DMS153 (cell line): Measurements from ENCODE around the gene CCNL2.
"Not testable (repeated sequence)": the region's sequence is repeated elsewhere in the genome, so short reads cannot be mapped to it uniquely, and the experiment has no call there.

ENCODE experiments used
- DNase-seq: peaks from one replicate; lab custom pipeline; 2025; lab: John Stamatoyannopoulos, UW

CCNL2 gene

GRCh38 chr1:1399872-1400575 is 889 bp upstream of the CCNL2 start:
- no peak for DNase-seq

GRCh38 chr1:1398677-1399186 is 403 bp downstream of the CCNL2 start:
- DNase-seq, result no peak

- no peak for DNase-seq
These were observed 1.2 kb downstream of the CCNL2 start for GRCh38 chr1:1397839-1398523.

- DNase-seq, result no peak
These were observed 4.0 kb downstream of the CCNL2 start for GRCh38 chr1:1395166-1395565.

GRCh38 chr1:1394116-1394515 is 5.0 kb downstream of the CCNL2 start:
- DNase-seq, result no peak

GRCh38 chr1:1393428-1393827 is 5.7 kb downstream of the CCNL2 start:
- no peak for DNase-seq

GRCh38 chr1:1393014-1393413 is 6.1 kb downstream of the CCNL2 start:
- DNase-seq, result no peak

- no peak for DNase-seq
These were observed 7.9 kb downstream of the CCNL2 start for GRCh38 chr1:1391225-1391624.

GRCh38 chr1:1390675-1391074 is 8.5 kb downstream of the CCNL2 start:
- no peak for DNase-seq

- no peak for DNase-seq
These were observed 11.1 kb downstream of the CCNL2 start for GRCh38 chr1:1388078-1388472.

- DNase-seq, result no peak
These were observed 11.7 kb downstream of the CCNL2 start for GRCh38 chr1:1387098-1388077.

- DNase-seq, result no peak
These were observed 13.2 kb downstream of the CCNL2 start for GRCh38 chr1:1385931-1386330.

- DNase-seq, result not testable (repeated sequence)
These were observed 13.8 kb downstream of the CCNL2 start for GRCh38 chr1:1385339-1385738.

GRCh38 chr1:1381294-1381693 is 17.8 kb downstream of the CCNL2 start:
- no peak for DNase-seq

GRCh38 chr1:1380860-1381259 is 18.3 kb downstream of the CCNL2 start:
- DNase-seq, result no peak

- no peak for DNase-seq
These were observed 21.5 kb downstream of the CCNL2 start for GRCh38 chr1:1377540-1378205.

- DNase-seq, result no peak
These were observed 22.4 kb downstream of the CCNL2 start for GRCh38 chr1:1376551-1377226.

- DNase-seq, result peak; percentile 100
These were observed 24.0 kb downstream of the CCNL2 start, which contains the start of gene AURKAIP1 for GRCh38 chr1:1374929-1375662. AURKAIP1 (minus strand) TSS chr1:1375207; CDS start chr1:1374756, 451 bp downstream.

- DNase-seq, result no peak
These were observed 24.6 kb downstream of the CCNL2 start for GRCh38 chr1:1374589-1374928.

- DNase-seq, result no peak
These were observed 25.1 kb downstream of the CCNL2 start for GRCh38 chr1:1373815-1374588.
